HL-60 (cell line): ENCODE data around the gene PKP1.

Source experiments
- DNase-seq, 2 experiments: peaks; one replicate each; pipeline ENCODE4 v3.0.0-alpha.2; 2010 to 2020; ENCODE audit warnings: low read depth in 1 of 2, low spot score in 1 of 2
- H3K27ac ChIP-seq: fragments of 250-450 bp; sonication (Bioruptor Pico); replicated peaks from 2 replicates; pipeline ENCODE4 v1.5.1; 2020; ENCODE audit warnings: mild to moderate bottlenecking, moderate library complexity
- H3K27me3 ChIP-seq: fragments of 250-450 bp; sonication (Bioruptor Pico); 2 replicates; pipeline ENCODE4 v1.5.1; 2021; ENCODE audit warnings: mild to moderate bottlenecking, moderate library complexity; ENCODE audit not compliant: insufficient read depth, poor library complexity, severe bottlenecking
- H3K4me3 ChIP-seq: replicated peaks from 2 replicates; pipeline ENCODE4 v1.5.1; 2011; ENCODE audit warnings: mild to moderate bottlenecking, control low read depth, low read length; ENCODE audit not compliant: insufficient read depth
- CTCF ChIP-seq: IDR thresholded peaks from one replicate; pipeline ENCODE4 v1.5.1; 2011; ENCODE audit warnings: low read length, control low read depth, inconsistent platforms; ENCODE audit not compliant: insufficient read depth
- GABPA ChIP-seq: IDR thresholded peaks from 2 replicates; pipeline ENCODE4 v1.6.1; 2012; ENCODE audit warnings: low read depth
- POLR2AphosphoS5 ChIP-seq: IDR thresholded peaks from 2 replicates; pipeline ENCODE4 v1.6.1; 2012; ENCODE audit warnings: low read depth
- REST ChIP-seq: IDR thresholded peaks from 2 replicates; pipeline ENCODE4 v1.6.1; 2012; ENCODE audit warnings: low read depth; ENCODE audit not compliant: insufficient replicate concordance
- SPI1 ChIP-seq: IDR thresholded peaks from 2 replicates; pipeline ENCODE4 v1.6.1; 2012; ENCODE audit warnings: low read depth, mild to moderate bottlenecking, borderline replicate concordance

Gene PKP1

GRCh38 chr1:201312298-201312697, 29.0 kb downstream of the PKP1 start:
- no peak overlapping the region for H3K27ac ChIP-seq
- H3K27me3 ChIP-seq: no peaks in the 10 kb centered on the region
- H3K4me3 ChIP-seq: no peak overlapping the region
- DNase-seq: no peak
- no peak for TF ChIP-seq CTCF
- no peak for TF ChIP-seq REST
- TF ChIP-seq POLR2AphosphoS5: no peak
- no peak for TF ChIP-seq SPI1
- TF ChIP-seq GABPA: no peak

DNA sequence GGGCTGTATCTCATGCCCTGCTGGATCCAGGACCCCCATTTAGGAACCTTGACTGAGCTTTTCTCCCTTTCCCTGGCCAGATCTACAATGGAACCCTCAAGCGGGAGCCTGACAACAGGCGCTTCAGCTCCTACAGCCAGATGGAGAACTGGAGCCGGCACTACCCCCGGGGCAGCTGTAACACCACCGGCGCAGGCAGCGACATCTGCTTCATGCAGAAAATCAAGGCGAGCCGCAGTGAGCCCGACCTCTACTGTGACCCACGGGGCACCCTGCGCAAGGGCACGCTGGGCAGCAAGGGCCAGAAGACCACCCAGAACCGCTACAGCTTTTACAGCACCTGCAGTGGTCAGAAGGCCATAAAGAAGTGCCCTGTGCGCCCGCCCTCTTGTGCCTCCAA, 29.8 kb downstream of the PKP1 start:
- DNase-seq: no peak
- no peak for TF ChIP-seq POLR2AphosphoS5
- TF ChIP-seq CTCF: no peak
- Histone ChIP-seq H3K27ac (no peak overlapping the region), H3K27me3 (no peaks in the 10 kb centered on the region), H3K4me3 (no peak overlapping the region)

GRCh38 chr1:201316556-201316955, 33.2 kb downstream of the PKP1 start:
- DNase-seq: no peak
- TF ChIP-seq CTCF (no peak), SPI1 (no peak), GABPA (no peak), POLR2AphosphoS5 (no peak), REST (no peak)
- Histone ChIP-seq H3K4me3 (no peak overlapping the region), H3K27ac (no peak overlapping the region), H3K27me3 (no peaks in the 10 kb centered on the region)

GRCh38 chr1:201317551-201317950, 34.2 kb downstream of the PKP1 start:
- TF ChIP-seq GABPA (no peak), CTCF (no peak), REST (no peak), SPI1 (no peak), POLR2AphosphoS5 (no peak)
- DNase-seq: no peak
- no peak overlapping the region for H3K4me3 ChIP-seq
- no peaks in the 10 kb centered on the region for H3K27me3 ChIP-seq
- H3K27ac ChIP-seq: no peak overlapping the region
